Thymus (tissue), 11 donors: Measurements from ENCODE around the gene CSTF2T. TPM values are rescaled to one million over a fixed set of nuclear protein-coding genes. Genes with fewer than 3 reads are reported as not detected.
A peak's percentile ranks its signal among the peaks of the same experiment; 100 is the strongest.

ENCODE experiments used
- DNase-seq, 9 donors: peaks; one replicate each; pipeline ENCODE4 v3.0.0-alpha.2; 2013; ENCODE audit warnings: low spot score in 9 of 9, low read depth in 6 of 9, missing footprints in 1 of 9
- H3K27ac ChIP-seq, 2 donors: one replicate each; pipeline ENCODE4 v1.5.1; 2013; ENCODE audit warnings: control low read depth in 1 of 2, low read depth in 1 of 2, low read length in 1 of 2, mild to moderate bottlenecking in 1 of 2, moderate library complexity in 1 of 2
- H3K27me3 ChIP-seq, 2 donors: one replicate each; pipeline ENCODE4 v1.5.1; 2013; ENCODE audit warnings: low read length in 1 of 2; ENCODE audit not compliant: control insufficient read depth in 2 of 2, insufficient read depth in 1 of 2
- H3K36me3 ChIP-seq, 2 donors: one replicate each; pipeline ENCODE4 v1.5.1; 2013; ENCODE audit warnings: low read length in 1 of 2, mild to moderate bottlenecking in 1 of 2, moderate library complexity in 1 of 2; ENCODE audit not compliant: control insufficient read depth in 2 of 2, insufficient read depth in 2 of 2
- H3K4me1 ChIP-seq, 2 donors: one replicate each; pipeline ENCODE4 v1.5.1; 2013; ENCODE audit warnings: low read length in 2 of 2; ENCODE audit not compliant: control insufficient read depth in 2 of 2, insufficient read depth in 2 of 2
- H3K4me3 ChIP-seq, 2 donors: one replicate each; pipeline ENCODE4 v1.5.1; 2013; ENCODE audit warnings: low read length in 2 of 2, control low read depth in 1 of 2, mild to moderate bottlenecking in 1 of 2
- H3K9me3 ChIP-seq, 2 donors: one replicate each; pipeline ENCODE4 v1.5.1; 2013; ENCODE audit warnings: low read length in 1 of 2, mild to moderate bottlenecking in 1 of 2; ENCODE audit not compliant: control insufficient read depth in 2 of 2, insufficient read depth in 1 of 2
- WGBS: extraction: QIAGEN DNeasy Blood & Tissue Kit; methylation state at CpG from one replicate; pipeline ENCODE4 v1.1.7; 2013; 5-methylcytosine and 5-hydroxymethylcytosine counted together
- polyA plus RNA-seq: library from polyadenylated mRNA; stranded (reverse); fragments of 200-250 nt; gene quantifications from one replicate; pipeline ENCODE4 v1.2.3, GENCODE V29; 2013
- total RNA-seq: library from RNA; stranded (reverse); fragments of 120-200 nt; gene quantifications from one replicate; pipeline ENCODE4 v1.2.4, GENCODE V29; 2013
- donor health status: healthy.

The CSTF2T gene
- total and polyA plus RNA-seq, 2 donors = 23.9 to 24.2 TPM

- Histone ChIP-seq H3K36me3 (no peaks in the 10 kb centered on the region), H3K4me1 (no peaks in the 10 kb centered on the region), H3K27me3 (no peaks in the 10 kb centered on the region), H3K4me3 (no peak overlapping the region), H3K9me3 (no peaks in the 10 kb centered on the region), H3K27ac (no peak overlapping the region)
- 98% methylated on average over 3 of the region's 3 CpGs for WGBS
- DNase-seq = no peak
Measured at GRCh38 chr10:51706225-51706624, 6.8 kb upstream of the CSTF2T start.

- 92% methylated on average over 3 of the region's 3 CpGs for WGBS
- DNase-seq = no peak
- no peak overlapping the region for H3K27ac ChIP-seq
Measured at GRCh38 chr10:51705774-51706173, 6.4 kb upstream of the CSTF2T start.

GRCh38 chr10:51700228-51700817 lies 928 bp upstream of the CSTF2T start:
- Histone ChIP-seq H3K9me3 (no peaks in the 10 kb centered on the region), H3K27ac (peak overlapping the region; percentile 89 to 96), H3K36me3 (peaks cover 3 to 12% of the 10 kb centered on the region in 2 donors), H3K4me1 (peaks cover 20 to 21% of the 10 kb centered on the region in 2 donors), H3K4me3 (peak overlapping the region; percentile 65 to 81), H3K27me3 (no peaks in the 10 kb centered on the region)
- DNase-seq = peak in 7 of 9 donors; percentile 4 to 43 (median 8)
- WGBS = 53% methylated on average over 12 of the region's 12 CpGs

More at GRCh38 chr10:51705774-51706173, 6.4 kb upstream of the CSTF2T start:
- Histone ChIP-seq H3K4me3 (no peak overlapping the region), H3K27me3 (no peaks in the 10 kb centered on the region), H3K36me3 (no peaks in the 10 kb centered on the region), H3K4me1 (no peaks in the 10 kb centered on the region), H3K9me3 (no peaks in the 10 kb centered on the region)

- Histone ChIP-seq H3K9me3 (no peaks in the 10 kb centered on the region), H3K27ac (peak overlapping the region; percentile 89 to 96), H3K4me1 (peaks cover 20 to 21% of the 10 kb centered on the region in 2 donors), H3K4me3 (peak overlapping the region; percentile 65 to 81), H3K27me3 (no peaks in the 10 kb centered on the region), H3K36me3 (peaks cover 3 to 12% of the 10 kb centered on the region in 2 donors)
- no peak for DNase-seq
- WGBS = under 1% methylated on average over 14 of the region's 14 CpGs
Measured at GRCh38 chr10:51699145-51699474, 285 bp downstream of the CSTF2T start.

- peak in 1 of 9 donors; percentile 4 for DNase-seq
- Histone ChIP-seq H3K9me3 (no peaks in the 10 kb centered on the region), H3K36me3 (peaks cover 3 to 12% of the 10 kb centered on the region in 2 donors), H3K4me1 (peaks cover 20 to 21% of the 10 kb centered on the region in 2 donors), H3K27me3 (no peaks in the 10 kb centered on the region), H3K4me3 (peak overlapping the region; percentile 65 to 81), H3K27ac (peak overlapping the region in 1 of 2 donors; percentile 96)
- WGBS = 87% methylated on average over 8 of the region's 8 CpGs
Measured at GRCh38 chr10:51698473-51699063, 827 bp downstream of the CSTF2T start.

- WGBS = 95% methylated on average over 1 of the region's 1 CpG
- Histone ChIP-seq H3K4me1 (peaks cover 20 to 21% of the 10 kb centered on the region in 2 donors), H3K27me3 (no peaks in the 10 kb centered on the region), H3K27ac (no peak overlapping the region), H3K9me3 (no peaks in the 10 kb centered on the region), H3K36me3 (peaks cover 3 to 12% of the 10 kb centered on the region in 2 donors), H3K4me3 (no peak overlapping the region)
- no peak for DNase-seq
Measured at GRCh38 chr10:51696251-51696650, 3.1 kb downstream of the CSTF2T start.

GRCh38 chr10:51694086-51694768 lies 5.2 kb downstream of the CSTF2T start:
- H3K9me3 ChIP-seq = no peaks in the 10 kb centered on the region
- H3K36me3 ChIP-seq = peaks cover 3 to 12% of the 10 kb centered on the region in 2 donors
- peaks cover 15 to 20% of the 10 kb centered on the region in 2 donors for H3K4me1 ChIP-seq
- no peaks in the 10 kb centered on the region for H3K27me3 ChIP-seq
- H3K27ac ChIP-seq = no peak overlapping the region
- H3K4me3 ChIP-seq = no peak overlapping the region
- no peak for DNase-seq
- WGBS = 96% methylated on average over 5 of the region's 5 CpGs

- no peak overlapping the region for H3K27ac ChIP-seq
Measured at GRCh38 chr10:51691135-51691534, 8.3 kb downstream of the CSTF2T start.

GRCh38 chr10:51689536-51689935 lies 9.9 kb downstream of the CSTF2T start:
- DNase-seq = no peak
- Histone ChIP-seq H3K9me3 (no peaks in the 10 kb centered on the region), H3K27me3 (no peaks in the 10 kb centered on the region), H3K4me1 (no peaks in the 10 kb centered on the region), H3K4me3 (no peak overlapping the region), H3K36me3 (no peaks in the 10 kb centered on the region), H3K27ac (no peak overlapping the region)
- 85% methylated on average over 3 of the region's 3 CpGs for WGBS

More at GRCh38 chr10:51691135-51691534, 8.3 kb downstream of the CSTF2T start:
- Histone ChIP-seq H3K27me3 (no peaks in the 10 kb centered on the region), H3K9me3 (no peaks in the 10 kb centered on the region), H3K4me3 (no peak overlapping the region), H3K4me1 (no peaks in the 10 kb centered on the region), H3K36me3 (no peaks in the 10 kb centered on the region)
- WGBS = 94% methylated on average over 4 of the region's 4 CpGs
- no peak for DNase-seq
